ENCODE data around the gene BICRA.
"Not testable (repeated sequence)": the region's sequence is repeated elsewhere in the genome, so short reads cannot be mapped to it uniquely, and the experiment has no call there.

The BICRA gene

DNA sequence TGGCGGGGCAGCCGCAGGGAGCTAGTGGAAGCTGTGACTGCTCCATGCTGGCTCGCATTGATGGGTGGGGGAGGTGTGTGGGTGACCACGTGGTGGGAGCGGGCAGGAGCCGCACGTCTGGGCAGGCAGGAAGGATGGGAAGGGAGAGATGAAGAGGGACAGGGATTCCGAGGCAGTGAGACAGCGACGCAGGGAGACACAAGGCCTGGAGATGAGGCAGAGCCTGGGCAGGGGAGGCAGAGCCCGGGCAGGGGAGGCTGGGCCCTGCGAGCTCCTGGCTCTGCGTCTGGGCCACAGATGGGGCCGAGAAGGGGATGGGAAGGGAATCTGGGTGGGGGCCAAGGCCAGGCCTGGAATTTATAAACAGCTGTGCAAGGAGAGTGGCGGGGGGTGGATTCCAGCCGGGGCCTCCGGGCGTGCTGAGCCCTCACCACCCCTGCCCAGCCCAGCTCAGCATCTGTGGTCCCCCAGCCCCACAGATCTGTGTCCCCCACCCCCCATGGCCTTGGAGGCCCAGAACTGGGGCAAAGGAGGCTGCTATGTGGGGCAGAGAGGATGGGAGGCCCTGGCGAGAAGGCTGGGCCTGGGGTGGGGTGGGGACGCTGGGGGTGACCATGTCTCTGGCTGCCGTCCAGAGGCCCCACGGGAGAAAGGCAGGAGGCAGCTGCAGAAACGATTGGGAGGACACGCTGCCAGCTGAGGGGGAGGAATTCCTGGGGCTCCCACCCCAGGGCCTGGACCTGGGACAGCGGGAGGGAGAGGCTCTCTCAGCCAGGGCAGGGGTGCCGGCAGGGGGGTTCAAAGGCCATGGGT, 110.3 kb downstream of the BICRA start:
- peak; percentile 99 for DNase-seq (ENCODE audit: low read depth)
- peak overlapping the region; percentile 13 for H3K4me3 ChIP-seq (ENCODE audit: control insufficient read depth, low read depth, low read length)
- no peak for TF ChIP-seq CTCF (conservative IDR thresholded peaks at IDR 0.05; ENCODE audit: control insufficient read depth, insufficient read depth, low read depth, low read length)

DNA sequence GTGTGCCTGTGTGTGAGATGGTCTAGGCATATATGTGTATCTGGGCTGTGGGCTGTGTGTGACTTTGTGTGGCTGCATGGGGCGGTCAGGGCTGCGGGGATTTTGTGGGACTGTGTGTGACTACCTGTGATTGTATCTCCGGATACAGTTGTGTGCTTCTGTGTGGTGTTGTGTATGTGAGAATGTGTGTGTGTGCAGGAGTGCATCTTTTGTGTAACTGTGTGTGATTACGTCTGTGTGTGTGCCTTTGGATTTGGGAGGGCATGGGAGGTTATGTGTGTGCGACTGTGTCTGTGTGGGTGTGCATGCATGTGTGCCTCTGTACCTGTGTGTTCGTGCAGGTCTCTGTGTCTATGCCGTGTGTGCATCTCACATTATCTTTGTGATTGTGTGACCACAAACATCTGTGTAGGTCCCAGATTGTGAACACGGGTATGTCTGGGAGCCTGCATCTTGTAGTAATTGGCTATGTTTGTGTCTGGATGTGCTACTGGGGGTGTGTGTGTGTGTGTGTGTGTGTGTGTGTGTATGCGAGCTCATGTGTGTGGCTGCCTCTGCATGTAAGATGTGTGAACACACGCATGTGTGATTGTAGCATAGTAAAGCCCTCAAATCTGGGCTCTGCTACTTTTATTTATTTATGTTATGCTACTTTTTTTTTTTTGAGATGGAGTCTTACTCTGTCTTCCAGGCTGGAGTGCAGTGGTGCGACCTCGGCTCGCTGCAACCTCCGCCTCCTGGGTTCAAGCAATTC, 111.9 kb downstream of the BICRA start:
- no peak for TF ChIP-seq CTCF (conservative IDR thresholded peaks at IDR 0.05; ENCODE audit: control insufficient read depth, insufficient read depth, low read depth, low read length)
- peak; percentile 8 for DNase-seq (ENCODE audit: low read depth)
- H3K4me3 ChIP-seq (ENCODE audit: control insufficient read depth, low read depth, low read length) = no peak overlapping the region

DNA sequence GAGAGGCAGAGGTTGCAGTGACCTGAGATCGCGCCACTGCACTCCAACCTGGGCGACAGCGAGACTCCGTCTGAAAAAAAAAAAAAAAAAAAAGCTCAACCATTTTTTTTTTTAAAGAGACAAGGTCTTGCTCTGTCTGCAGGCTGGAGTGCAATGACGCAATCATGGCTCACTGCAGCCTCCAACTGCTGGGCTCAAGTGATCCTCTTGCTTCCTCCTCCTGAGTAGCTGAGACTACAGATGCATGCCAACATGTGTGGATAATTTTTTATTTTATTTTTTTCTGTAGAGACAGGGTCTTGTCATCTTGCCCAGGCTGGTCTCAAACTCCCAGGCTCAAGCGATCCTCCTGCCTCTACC, 114.6 kb downstream of the BICRA start:
- TF ChIP-seq CTCF (conservative IDR thresholded peaks at IDR 0.05; ENCODE audit: control insufficient read depth, insufficient read depth, low read depth, low read length) = no peak
- DNase-seq (ENCODE audit: low read depth) = peak; percentile 94
- H3K4me3 ChIP-seq (ENCODE audit: control insufficient read depth, low read depth, low read length) = peak overlapping the region; percentile 5

GRCh38 chr19:47725759-47726401, 116.9 kb downstream of the BICRA start:
- no peak for TF ChIP-seq CTCF (conservative IDR thresholded peaks at IDR 0.05; ENCODE audit: control insufficient read depth, insufficient read depth, low read depth, low read length)
- DNase-seq (ENCODE audit: low read depth) = no peak
- H3K4me3 ChIP-seq (ENCODE audit: control insufficient read depth, low read depth, low read length) = no peak overlapping the region

DNA sequence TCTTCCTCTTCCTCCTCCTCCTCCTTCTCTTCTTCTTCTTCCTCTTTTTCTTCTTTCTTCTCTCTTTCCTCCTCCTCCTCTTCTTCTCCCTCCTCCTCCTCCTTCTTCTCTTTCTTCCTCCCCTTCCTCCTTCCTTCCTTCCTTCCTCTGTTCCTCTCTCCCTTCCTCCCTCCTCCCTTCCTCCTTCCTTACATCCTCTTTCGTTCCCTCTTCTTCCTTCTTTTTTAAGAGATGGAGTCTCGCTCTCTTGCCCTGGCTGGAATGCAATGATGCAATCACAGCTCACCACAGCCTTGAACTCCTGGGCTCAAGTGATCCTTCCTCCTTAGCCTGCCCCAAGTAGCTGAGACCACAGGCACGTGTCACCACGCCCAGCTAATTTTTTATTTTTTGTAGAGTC, 117.5 kb downstream of the BICRA start:
- no peak for TF ChIP-seq CTCF (conservative IDR thresholded peaks at IDR 0.05; ENCODE audit: control insufficient read depth, insufficient read depth, low read depth, low read length)
- DNase-seq (ENCODE audit: low read depth) = peak; percentile 73
- no peak overlapping the region for H3K4me3 ChIP-seq (ENCODE audit: control insufficient read depth, low read depth, low read length)

GRCh38 chr19:47728295-47728694, 119.4 kb downstream of the BICRA start:
- H3K4me3 ChIP-seq (ENCODE audit: control insufficient read depth, low read depth, low read length); DNase-seq (ENCODE audit: low read depth): not testable (repeated sequence)

DNA sequence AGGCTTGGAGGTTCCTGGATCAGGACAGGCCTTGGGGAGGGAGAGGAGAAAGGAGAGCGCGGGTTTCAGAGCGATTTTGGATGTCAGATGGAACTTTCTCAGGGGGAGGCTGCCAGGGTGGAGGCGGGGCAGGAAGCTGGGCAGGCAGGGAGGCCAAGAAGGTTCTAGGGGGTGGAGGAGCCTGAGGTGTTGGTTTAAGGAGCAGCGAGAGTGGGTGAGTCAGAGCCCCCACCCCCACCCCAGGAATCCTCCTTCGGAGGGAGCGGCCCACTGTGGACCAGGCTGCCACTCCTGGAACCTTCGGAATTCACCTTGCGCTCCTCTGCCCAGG, 120.5 kb downstream of the BICRA start:
- peak; percentile 85 for DNase-seq (ENCODE audit: low read depth)
- H3K4me3 ChIP-seq (ENCODE audit: control insufficient read depth, low read depth, low read length) = no peak overlapping the region
- no peak for TF ChIP-seq CTCF (conservative IDR thresholded peaks at IDR 0.05; ENCODE audit: control insufficient read depth, insufficient read depth, low read depth, low read length)
